Measurements from ENCODE around the gene SALL4. TPM values are rescaled to one million over a fixed set of nuclear protein-coding genes. Genes with fewer than 3 reads are reported as not detected.
"Not testable (repeated sequence)": the region's sequence is repeated elsewhere in the genome, so short reads cannot be mapped to it uniquely, and the experiment has no call there.

Gene SALL4
- under 1 TPM; 0.06 to 0.37 TPM for total RNA-seq

DNA sequence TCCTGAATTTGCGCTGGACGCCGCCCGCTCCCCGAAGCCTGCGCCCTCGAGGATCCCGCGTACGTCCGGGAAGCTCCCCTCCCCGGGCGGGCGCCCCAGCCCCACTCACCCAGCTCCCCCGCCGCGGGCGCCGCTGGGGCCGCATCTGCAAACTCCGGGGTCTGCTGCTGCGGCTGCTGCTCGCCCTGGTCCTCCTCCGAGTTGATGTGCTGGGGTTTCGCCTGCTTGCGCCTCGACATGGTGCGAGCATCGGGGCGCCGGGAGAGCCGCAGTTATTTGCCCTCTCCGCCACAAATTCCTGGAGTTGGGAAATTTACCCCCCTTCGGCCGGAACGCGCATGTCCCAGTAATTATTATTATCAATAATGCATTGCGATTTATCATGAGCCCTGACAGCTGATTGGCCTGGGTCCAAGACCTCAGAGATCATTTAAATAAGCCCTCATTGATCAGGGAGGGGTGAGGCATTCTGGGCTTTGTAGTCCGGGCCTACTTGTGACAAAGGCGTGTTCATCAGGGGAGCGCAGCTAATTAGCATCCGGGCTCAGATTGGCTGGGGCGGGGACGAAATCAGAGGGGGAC, at the start of gene SALL4:
TSS of gene SALL4 (minus strand) at position 352 of the 582 bp plus-strand sequence. CDS start at position 239, 113 bp downstream.
- DNase-seq, result no peak
- Mint-ChIP-seq H3K4me3 (no peak within 1 kb of the TSS), H3K27me3 (peaks cover 76% of the 10 kb centered on the region), H3K4me1 (peaks cover 8% of the 10 kb centered on the region), H3K27ac (no peak within 1 kb of the TSS), H3K36me3 (no peaks in the 10 kb centered on the region), H3K9me3 (ENCODE audit: low read depth) (no peaks in the 10 kb centered on the region)
- CTCF ChIA-PET, result interaction anchor here (0.7 to 1.5 kb wide), 2 partner anchors 15 to 27 kb away, joined by 3 read pairs; no protein-coding TSS in a partner anchor
- ATAC-seq, result no peak

DNA sequence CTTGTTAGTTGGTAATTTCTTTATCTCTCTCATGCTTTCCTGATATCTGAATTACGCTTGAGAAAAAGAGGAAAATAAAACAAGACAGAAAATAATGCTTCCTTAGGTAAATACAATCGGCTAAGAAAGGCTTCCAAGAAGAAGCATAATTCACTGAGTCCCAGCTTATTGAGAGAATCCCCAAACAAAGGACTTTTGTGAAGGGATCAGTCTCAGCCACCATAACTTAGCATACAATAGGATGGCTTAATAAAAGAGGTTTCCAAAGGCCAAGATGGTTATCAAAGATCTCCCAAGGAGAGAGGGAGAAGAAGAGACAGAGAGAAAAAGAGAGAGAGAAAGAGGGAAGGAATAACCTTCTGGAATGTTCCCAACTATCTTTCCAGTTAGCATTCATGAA, 46.0 kb upstream of the SALL4 start:
- no peaks in the 10 kb centered on the region for H3K9me3 Mint-ChIP-seq (ENCODE audit: low read depth)
- ATAC-seq (no peak), DNase-seq (no peak)
- H3K27ac Mint-ChIP-seq, result no peak overlapping the region
- H3K4me1 Mint-ChIP-seq, result no peaks in the 10 kb centered on the region
- peaks cover 5% of the 10 kb centered on the region for H3K27me3 Mint-ChIP-seq
- H3K36me3 Mint-ChIP-seq, result no peaks in the 10 kb centered on the region
- CTCF ChIA-PET, result no interaction called here
- H3K4me3 Mint-ChIP-seq, result no peak overlapping the region

DNA sequence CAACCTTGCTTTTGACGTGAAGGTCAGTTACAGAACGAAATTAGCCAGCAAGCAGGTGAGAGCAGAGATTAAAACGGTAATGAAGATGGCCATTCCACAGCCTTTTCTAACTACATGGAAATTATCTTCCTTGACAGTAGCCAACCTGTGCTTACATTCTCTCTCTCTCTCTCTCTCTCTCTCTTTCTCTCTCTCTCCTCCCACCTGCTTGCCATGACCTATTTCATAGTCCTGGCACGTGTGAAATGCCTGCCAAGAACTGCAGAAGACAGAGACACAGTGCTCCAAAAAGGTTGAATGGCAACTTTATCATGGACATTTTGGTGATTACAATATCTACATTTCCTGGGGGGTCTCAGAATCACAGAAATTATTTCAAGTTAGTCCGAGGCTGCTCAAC, 38.5 kb upstream of the SALL4 start:
- Mint-ChIP-seq H3K36me3 (no peaks in the 10 kb centered on the region), H3K9me3 (ENCODE audit: low read depth) (no peaks in the 10 kb centered on the region), H3K4me3 (no peak overlapping the region), H3K27me3 (no peaks in the 10 kb centered on the region), H3K4me1 (no peaks in the 10 kb centered on the region), H3K27ac (no peak overlapping the region)
- ATAC-seq, result no peak
- CTCF ChIA-PET, result no interaction called here
- no peak for DNase-seq

DNA sequence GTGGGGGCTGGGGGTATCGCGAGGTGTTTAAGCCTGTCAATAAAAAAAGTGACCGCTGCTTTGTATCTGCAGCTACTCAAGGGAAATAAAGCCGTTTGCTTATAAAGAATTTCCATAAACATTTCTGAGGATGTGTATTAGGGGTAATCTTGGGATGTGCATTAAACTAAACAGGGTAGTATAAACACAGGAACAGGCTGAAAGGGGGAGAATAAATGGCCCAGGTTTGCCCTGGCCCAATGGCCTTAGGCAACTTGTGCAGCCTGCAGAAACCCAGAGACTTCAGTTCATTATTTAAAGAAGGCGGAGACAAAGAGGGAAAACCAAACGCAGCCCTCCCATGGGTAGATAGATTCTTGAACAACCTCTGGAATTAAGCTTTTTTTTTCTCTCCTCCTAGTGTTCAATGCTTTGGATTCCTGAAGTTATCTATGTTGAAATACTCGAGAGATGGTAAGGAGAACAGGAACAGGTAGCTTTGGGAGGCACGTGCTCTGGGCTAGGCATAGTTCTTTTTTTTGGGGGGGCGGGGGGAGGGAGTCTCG, 35.6 kb upstream of the SALL4 start:
- DNase-seq, result no peak
- Mint-ChIP-seq H3K27me3 (no peaks in the 10 kb centered on the region), H3K9me3 (ENCODE audit: low read depth) (no peaks in the 10 kb centered on the region), H3K36me3 (no peaks in the 10 kb centered on the region), H3K4me3 (no peak overlapping the region), H3K27ac (no peak overlapping the region), H3K4me1 (no peaks in the 10 kb centered on the region)
- ATAC-seq, result no peak
- CTCF ChIA-PET, result no interaction called here

DNA sequence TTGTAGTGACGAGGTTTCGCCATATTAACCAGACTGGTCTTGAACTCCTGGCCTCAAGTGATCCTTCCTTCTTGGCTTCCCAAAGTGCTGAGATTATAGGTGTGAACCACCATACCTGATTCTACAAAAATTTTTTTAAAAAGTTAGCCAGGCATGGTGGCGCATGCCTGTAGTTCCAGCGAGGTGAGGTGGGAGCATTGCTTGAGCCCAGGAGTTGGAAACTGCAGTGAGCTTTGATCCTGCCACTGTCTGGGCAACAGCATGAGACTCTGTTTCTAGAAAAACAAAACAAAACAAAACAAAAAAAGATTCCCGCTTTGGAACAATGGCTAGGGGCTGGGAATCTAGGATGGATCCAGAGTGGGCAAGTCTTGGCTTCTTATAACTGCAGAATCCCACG, 35.1 kb upstream of the SALL4 start:
- Mint-ChIP-seq H3K27ac (no peak overlapping the region), H3K9me3 (ENCODE audit: low read depth) (no peaks in the 10 kb centered on the region), H3K36me3 (no peaks in the 10 kb centered on the region), H3K27me3 (no peaks in the 10 kb centered on the region), H3K4me3 (no peak overlapping the region), H3K4me1 (no peaks in the 10 kb centered on the region)
- ATAC-seq (no peak), DNase-seq (no peak)
- CTCF ChIA-PET, result no interaction called here

DNA sequence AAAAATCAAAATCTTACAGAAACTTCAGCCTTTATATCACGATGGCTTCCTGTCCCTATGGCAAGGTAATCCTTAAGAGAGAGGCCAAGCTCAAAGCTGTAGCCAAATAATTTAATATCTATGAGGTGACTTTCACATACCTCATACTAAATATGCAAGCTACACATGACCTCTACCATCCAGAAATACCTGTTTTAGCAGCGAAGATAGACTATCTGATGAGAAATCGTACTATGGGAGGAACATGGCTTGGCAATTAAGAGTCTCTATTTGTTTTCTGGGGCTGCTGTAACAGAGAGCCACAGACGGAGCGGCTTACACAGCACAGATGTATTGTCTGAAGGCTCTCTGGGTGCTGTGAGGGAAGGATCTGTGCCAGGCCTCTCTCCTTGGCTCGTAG, 31.0 kb upstream of the SALL4 start:
- Mint-ChIP-seq H3K4me3 (no peak overlapping the region), H3K27ac (no peak overlapping the region), H3K27me3 (no peaks in the 10 kb centered on the region), H3K36me3 (no peaks in the 10 kb centered on the region), H3K4me1 (no peaks in the 10 kb centered on the region), H3K9me3 (ENCODE audit: low read depth) (no peaks in the 10 kb centered on the region)
- DNase-seq, result no peak
- ATAC-seq, result no peak
- CTCF ChIA-PET, result no interaction called here

DNA sequence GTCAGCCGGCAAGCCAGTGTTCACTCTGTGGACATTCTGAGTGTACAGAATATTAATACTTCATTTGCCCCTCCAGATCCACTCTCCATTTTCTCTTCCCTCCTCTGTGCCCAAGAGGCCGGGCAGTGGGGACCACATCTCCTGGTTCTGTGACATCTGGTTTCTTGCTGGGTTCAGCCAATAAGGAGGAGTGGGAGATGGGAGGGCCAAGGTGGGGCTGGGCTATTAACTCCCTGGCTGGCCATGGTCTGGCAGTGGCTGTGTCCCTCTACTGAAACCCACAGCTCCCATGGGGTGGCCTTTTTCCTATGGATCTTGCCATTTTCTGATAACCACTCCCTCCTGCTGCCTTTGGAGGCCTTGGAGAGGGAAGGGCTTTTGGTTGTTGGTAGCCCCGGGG, 30.0 kb upstream of the SALL4 start:
- H3K4me3 Mint-ChIP-seq, result no peak overlapping the region
- H3K27me3 Mint-ChIP-seq, result no peaks in the 10 kb centered on the region
- CTCF ChIA-PET, result interaction anchor here (0.6 kb wide), 2 partner anchors 896 to 1473 kb away, joined by 3 to 5 read pairs; no protein-coding TSS in a partner anchor
- H3K9me3 Mint-ChIP-seq (ENCODE audit: low read depth), result no peaks in the 10 kb centered on the region
- no peaks in the 10 kb centered on the region for H3K36me3 Mint-ChIP-seq
- DNase-seq (no peak), ATAC-seq (no peak)
- no peak overlapping the region for H3K27ac Mint-ChIP-seq
- H3K4me1 Mint-ChIP-seq, result no peaks in the 10 kb centered on the region

DNA sequence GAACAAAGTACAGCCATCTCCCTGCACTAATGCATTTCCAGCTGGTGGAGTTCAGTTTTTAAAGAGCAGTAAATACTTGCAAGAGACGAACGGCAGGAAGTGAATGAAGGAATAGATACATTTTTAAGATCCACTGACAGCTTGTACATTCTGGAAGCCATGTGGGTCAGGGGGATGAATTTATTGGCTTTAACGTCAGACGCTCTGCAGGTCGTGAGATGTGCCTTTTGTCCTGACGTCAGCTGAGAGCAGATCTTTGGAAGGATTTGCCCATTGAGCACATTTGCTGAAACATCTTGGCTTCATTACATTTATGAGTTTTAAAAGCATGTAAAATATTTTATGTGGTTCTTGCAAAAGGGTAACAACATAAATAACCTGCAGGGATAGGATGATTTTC, 29.5 kb upstream of the SALL4 start:
- DNase-seq (no peak), ATAC-seq (no peak)
- CTCF ChIA-PET, result interaction anchor here (0.6 kb wide), 1 partner anchor 895 kb away, joined by 5 read pairs; no protein-coding TSS in a partner anchor
- Mint-ChIP-seq H3K4me3 (no peak overlapping the region), H3K9me3 (ENCODE audit: low read depth) (no peaks in the 10 kb centered on the region), H3K27me3 (no peaks in the 10 kb centered on the region), H3K27ac (no peak overlapping the region), H3K36me3 (no peaks in the 10 kb centered on the region), H3K4me1 (no peaks in the 10 kb centered on the region)

DNA sequence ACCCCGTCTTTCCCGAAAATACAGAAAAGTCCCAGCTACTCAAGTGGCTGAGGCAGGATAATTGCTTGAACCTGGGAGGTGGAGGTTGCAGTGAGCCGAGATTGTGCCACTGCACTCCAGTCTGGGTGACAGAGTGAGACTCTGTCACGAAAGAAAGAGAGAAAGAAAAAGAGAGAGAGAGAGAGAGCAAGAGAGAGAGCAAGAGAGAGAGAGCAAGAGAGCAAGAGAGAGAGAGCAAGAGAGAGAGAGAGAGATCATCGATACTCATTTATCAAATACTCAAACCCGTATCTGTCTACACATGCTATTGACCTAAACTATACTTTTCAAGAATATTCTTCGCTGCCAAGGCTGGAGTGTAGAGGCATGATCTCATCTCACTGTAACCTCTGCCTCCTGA, 28.2 kb upstream of the SALL4 start:
- H3K36me3 Mint-ChIP-seq, result no peaks in the 10 kb centered on the region
- H3K27me3 Mint-ChIP-seq, result no peaks in the 10 kb centered on the region
- no peaks in the 10 kb centered on the region for H3K9me3 Mint-ChIP-seq (ENCODE audit: low read depth)
- H3K4me1 Mint-ChIP-seq, result no peaks in the 10 kb centered on the region
- no peak overlapping the region for H3K4me3 Mint-ChIP-seq
- DNase-seq, result no peak
- CTCF ChIA-PET, result no interaction called here
- no peak overlapping the region for H3K27ac Mint-ChIP-seq
- no peak for ATAC-seq

DNA sequence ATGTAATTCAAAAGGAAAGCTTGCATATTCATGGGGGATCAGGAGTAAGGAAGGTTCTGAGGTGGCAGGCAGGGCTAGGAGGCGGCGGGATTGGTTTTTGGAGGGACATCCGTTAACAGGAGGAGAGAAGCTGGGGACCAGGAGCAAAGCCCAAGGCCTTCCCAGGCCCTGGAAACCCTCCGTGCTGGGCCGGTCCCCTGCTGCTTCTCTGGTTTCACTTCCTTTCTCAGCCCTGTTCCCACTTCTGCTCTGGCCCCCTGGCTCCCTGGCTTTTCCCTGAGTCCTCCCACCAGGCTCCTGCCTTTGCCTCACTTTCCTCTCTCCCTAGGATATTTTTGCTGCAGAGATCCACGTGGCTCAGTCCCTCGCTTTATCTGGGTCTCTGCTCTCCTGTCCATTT, 26.4 kb upstream of the SALL4 start:
- Mint-ChIP-seq H3K4me1 (no peaks in the 10 kb centered on the region), H3K9me3 (ENCODE audit: low read depth) (no peaks in the 10 kb centered on the region), H3K4me3 (no peak overlapping the region), H3K27me3 (no peaks in the 10 kb centered on the region), H3K36me3 (no peaks in the 10 kb centered on the region), H3K27ac (no peak overlapping the region)
- CTCF ChIA-PET, result no interaction called here
- DNase-seq (no peak), ATAC-seq (no peak)

DNA sequence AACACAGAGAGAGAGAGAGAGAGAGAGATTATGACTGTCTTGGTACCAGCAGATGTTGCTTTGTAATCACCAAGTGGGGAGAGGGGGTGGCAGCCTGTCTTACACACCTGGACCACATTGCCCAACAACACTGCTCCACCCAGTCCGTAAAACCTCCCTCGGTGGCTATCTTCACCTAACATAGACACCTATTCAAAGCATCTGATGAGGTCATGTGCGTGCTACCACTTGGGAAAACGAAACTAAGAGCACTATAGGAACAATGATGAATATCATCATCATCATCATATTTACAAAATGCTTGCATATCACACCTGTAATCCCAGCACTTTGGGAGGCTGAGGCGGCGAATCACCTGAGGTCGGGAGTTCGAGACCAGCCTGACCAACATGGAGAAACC, 24.1 kb upstream of the SALL4 start:
- Mint-ChIP-seq H3K4me1 (no peaks in the 10 kb centered on the region), H3K27me3 (no peaks in the 10 kb centered on the region), H3K36me3 (no peaks in the 10 kb centered on the region), H3K27ac (no peak overlapping the region), H3K4me3 (no peak overlapping the region), H3K9me3 (ENCODE audit: low read depth) (no peaks in the 10 kb centered on the region)
- no peak for ATAC-seq
- CTCF ChIA-PET, result no interaction called here
- no peak for DNase-seq

DNA sequence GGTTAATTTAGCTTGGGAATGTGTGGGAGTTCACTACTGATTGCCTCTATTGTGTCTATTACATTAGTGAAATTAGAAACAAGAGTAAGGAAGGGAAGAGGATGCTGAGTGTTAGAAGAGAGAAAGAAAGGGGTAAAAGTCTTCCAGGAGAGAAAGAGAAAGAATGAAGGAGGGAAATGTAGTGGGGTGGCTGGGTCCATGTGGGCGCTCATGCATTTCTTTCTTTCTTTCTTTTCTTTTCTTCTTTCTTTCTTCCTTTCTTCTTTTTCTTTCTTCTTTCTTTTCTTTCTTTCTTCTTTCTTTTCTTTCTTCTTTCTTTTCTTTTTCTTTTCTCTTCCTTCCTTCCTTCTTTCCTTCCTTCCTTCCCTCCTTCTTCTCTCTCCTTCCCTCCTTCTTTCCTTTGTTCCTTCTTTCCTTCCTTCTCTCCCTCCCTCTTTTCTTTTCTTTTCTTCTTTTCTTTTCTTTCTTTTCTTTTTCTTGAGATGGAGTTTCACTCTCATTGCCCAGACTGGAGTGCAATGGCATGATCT, 16.2 kb upstream of the SALL4 start:
- CTCF ChIA-PET, result interaction anchor here (1.9 kb wide), 1 partner anchor 18 kb away, joined by 4 read pairs; no protein-coding TSS in a partner anchor
- ATAC-seq (no peak), DNase-seq (no peak)
- H3K36me3 Mint-ChIP-seq, result no peaks in the 10 kb centered on the region
- no peaks in the 10 kb centered on the region for H3K4me1 Mint-ChIP-seq
- H3K27me3 Mint-ChIP-seq, result peaks cover 3% of the 10 kb centered on the region
- H3K27ac Mint-ChIP-seq, result no peak overlapping the region
- H3K4me3 Mint-ChIP-seq, result no peak overlapping the region
- no peaks in the 10 kb centered on the region for H3K9me3 Mint-ChIP-seq (ENCODE audit: low read depth)

DNA sequence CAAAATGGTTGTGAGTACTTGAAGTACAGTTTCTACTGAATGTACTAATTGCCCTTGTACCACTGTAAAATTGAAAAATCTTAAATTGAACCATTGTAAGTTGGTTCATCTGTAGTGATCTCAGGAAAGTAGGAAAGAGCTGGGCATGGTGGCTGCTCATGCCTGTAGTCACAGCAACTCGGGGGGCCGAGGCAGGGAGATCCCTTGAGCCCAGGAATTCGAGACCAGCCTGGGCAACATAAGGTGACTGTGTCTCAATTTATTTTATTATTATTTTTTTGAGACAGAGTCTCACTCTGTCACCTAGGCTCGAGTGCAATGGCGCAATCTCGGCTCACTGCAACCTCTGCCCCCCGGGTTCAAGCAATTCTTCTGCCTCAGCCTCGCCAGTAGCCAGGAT, 14.5 kb upstream of the SALL4 start:
- not testable (repeated sequence) for DNase-seq; H3K27ac Mint-ChIP-seq; H3K4me1 Mint-ChIP-seq; H3K4me3 Mint-ChIP-seq; ATAC-seq; H3K9me3 Mint-ChIP-seq (ENCODE audit: low read depth); H3K36me3 Mint-ChIP-seq
- peaks cover 12% of the 10 kb centered on the region for H3K27me3 Mint-ChIP-seq
- CTCF ChIA-PET, result interaction anchor here (1.9 kb wide), 1 partner anchor 17 kb away, joined by 4 read pairs; no protein-coding TSS in a partner anchor

DNA sequence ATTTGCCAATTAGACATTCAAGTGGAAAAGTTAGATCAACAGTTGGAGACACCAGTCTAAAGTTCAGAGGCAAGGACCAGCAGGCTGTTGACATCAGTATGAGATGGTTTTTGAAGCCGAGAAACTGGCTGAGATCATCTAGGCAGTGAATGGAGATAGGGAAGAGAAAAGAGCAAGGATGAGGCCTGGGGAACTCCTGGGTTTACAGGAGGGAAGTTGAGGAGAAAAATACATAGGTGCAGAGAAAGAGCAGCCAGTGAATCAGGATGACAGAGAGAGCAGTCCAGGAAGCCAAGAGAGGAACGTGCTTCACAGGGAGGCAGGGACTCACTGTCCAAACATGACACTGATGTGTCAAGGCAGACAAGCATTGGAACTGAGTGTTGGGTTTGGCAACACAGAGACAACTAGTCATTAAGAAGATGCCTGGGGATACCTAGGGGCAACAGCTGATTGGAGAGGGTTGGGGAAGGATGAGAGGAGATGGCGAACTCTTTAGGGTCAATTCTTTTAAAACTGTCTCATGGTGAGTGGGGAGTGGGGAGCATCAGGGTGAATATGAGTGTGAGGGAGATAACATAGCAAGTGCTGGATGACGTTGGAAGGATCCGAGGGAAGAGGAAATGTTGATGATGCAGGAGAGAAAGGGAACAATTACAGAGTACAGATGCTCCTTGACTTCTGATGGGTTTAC, 13.2 kb upstream of the SALL4 start:
- no peak for DNase-seq
- Mint-ChIP-seq H3K27me3 (peaks cover 19% of the 10 kb centered on the region), H3K36me3 (no peaks in the 10 kb centered on the region), H3K4me1 (no peaks in the 10 kb centered on the region), H3K4me3 (no peak overlapping the region), H3K9me3 (ENCODE audit: low read depth) (no peaks in the 10 kb centered on the region), H3K27ac (no peak overlapping the region)
- CTCF ChIA-PET, result no interaction called here
- ATAC-seq, result no peak
